CD14-positive monocyte (primary cell): ENCODE measurements around the gene VASH2. TPM values are rescaled to one million over a fixed set of nuclear protein-coding genes. Genes with fewer than 3 reads are reported as not detected.

Experiments
- DNase-seq, 3 donors: peaks; one replicate each; pipeline ENCODE4 v3.0.0-alpha.2; 2011 to 2022
- H2AFZ ChIP-seq: 2 replicates; pipeline ENCODE4 v1.6.0; 2012; ENCODE audit warnings: mild to moderate bottlenecking, low read depth, low read length, inconsistent platforms; ENCODE audit not compliant: insufficient read depth, poor library complexity, severe bottlenecking
- H3K27ac ChIP-seq, 2 donors: 1 replicate in 1 of 2; 2 replicates in 1 of 2; pipeline ENCODE4 v1.5.1; 2012 to 2013; ENCODE audit warnings: low read length in 2 of 2, control low read depth in 1 of 2, inconsistent platforms in 1 of 2, low read depth in 1 of 2, mild to moderate bottlenecking in 1 of 2
- H3K27me3 ChIP-seq, 2 donors: one replicate each; pipeline versions ENCODE4 v1.6.0 to v1.6.1; 2011 to 2013; ENCODE audit warnings: low read length in 2 of 2; ENCODE audit not compliant: control insufficient read depth in 2 of 2, insufficient read depth in 2 of 2
- H3K36me3 ChIP-seq, 2 donors: replicated peaks in 1 of 2; 1 replicate in 1 of 2; 2 replicates in 1 of 2; pipeline versions ENCODE4 v1.5.1 to v1.6.1; 2012 to 2013; ENCODE audit warnings: low read length in 2 of 2, control low read depth in 1 of 2, inconsistent platforms in 1 of 2, mild to moderate bottlenecking in 1 of 2; ENCODE audit not compliant: insufficient read depth in 2 of 2, control insufficient read depth in 1 of 2
- H3K4me1 ChIP-seq, 2 donors: 1 replicate in 1 of 2; 2 replicates in 1 of 2; pipeline versions ENCODE4 v1.5.1 to v1.6.1; 2012 to 2013; ENCODE audit warnings: low read length in 2 of 2, control low read depth in 1 of 2, inconsistent platforms in 1 of 2, mild to moderate bottlenecking in 1 of 2, moderate library complexity in 1 of 2; ENCODE audit not compliant: insufficient read depth in 2 of 2, control insufficient read depth in 1 of 2
- H3K4me2 ChIP-seq: replicated peaks from 2 replicates; pipeline ENCODE3; 2012; ENCODE audit warnings: low read length, moderate library complexity, mild to moderate bottlenecking; ENCODE audit not compliant: poor library complexity, severe bottlenecking; ENCODE audit errors: extremely low read depth
- H3K4me3 ChIP-seq, 3 experiments: fragments of 200-600 bp in 1 of 3; sonication (generic) in 1 of 3; replicated peaks in 1 of 3; 1 replicate in 2 of 3; 2 replicates in 1 of 3; pipeline ENCODE4 v1.5.1; 2011 to 2013; ENCODE audit warnings: low read length in 3 of 3, mild to moderate bottlenecking in 3 of 3, control low read depth in 2 of 3, low read depth in 2 of 3, inconsistent platforms in 1 of 3, moderate library complexity in 1 of 3
- H3K79me2 ChIP-seq: 2 replicates; pipeline ENCODE4 v1.6.0; 2012; ENCODE audit warnings: mild to moderate bottlenecking, control low read depth, inconsistent platforms, low read length, moderate library complexity; ENCODE audit not compliant: insufficient read depth
- H3K9ac ChIP-seq: 2 replicates; pipeline ENCODE4 v1.6.0; 2017; ENCODE audit warnings: low read length, mild to moderate bottlenecking; ENCODE audit not compliant: insufficient read depth, poor library complexity, severe bottlenecking
- H3K9me3 ChIP-seq, 2 donors: replicated peaks in 1 of 2; 1 replicate in 1 of 2; 2 replicates in 1 of 2; pipeline versions ENCODE4 v1.5.1 to v1.6.1; 2012 to 2013; ENCODE audit warnings: low read length in 2 of 2, control low read depth in 1 of 2; ENCODE audit not compliant: control insufficient read depth in 1 of 2, insufficient read depth in 1 of 2
- H4K20me1 ChIP-seq: 2 replicates; pipeline ENCODE4 v1.6.0; 2012; ENCODE audit warnings: mild to moderate bottlenecking, low read length, control low read depth, moderate library complexity; ENCODE audit not compliant: insufficient read depth
- H3K27ac Mint-ChIP-seq, 7 donors: one replicate each; pipeline ENCODE4 v1.8.0; 2020; ENCODE audit warnings: mild to moderate bottlenecking in 7 of 7, mixed read lengths in 7 of 7, moderate library complexity in 6 of 7, inconsistent platforms in 2 of 7
- H3K27me3 Mint-ChIP-seq, 3 donors: one replicate each; pipeline ENCODE4 v1.8.0; 2021 to 2022; ENCODE audit warnings: low read depth in 3 of 3, mild to moderate bottlenecking in 3 of 3, mixed read lengths in 3 of 3, moderate library complexity in 3 of 3, inconsistent platforms in 1 of 3
- H3K36me3 Mint-ChIP-seq, 2 donors: one replicate each; pipeline ENCODE4 v1.8.0; 2020; ENCODE audit warnings: mixed read lengths in 2 of 2, inconsistent platforms in 1 of 2, mild to moderate bottlenecking in 1 of 2
- H3K4me1 Mint-ChIP-seq: one replicate; pipeline ENCODE4 v1.8.0; 2020; ENCODE audit warnings: mild to moderate bottlenecking, mixed read lengths
- H3K4me3 Mint-ChIP-seq, 2 donors: one replicate each; pipeline ENCODE4 v1.8.0; 2020; ENCODE audit warnings: mild to moderate bottlenecking in 2 of 2, mixed read lengths in 2 of 2, moderate library complexity in 1 of 2
- H3K9me3 Mint-ChIP-seq, 7 donors: one replicate each; pipeline ENCODE4 v1.8.0; 2020 to 2022; ENCODE audit warnings: mixed read lengths in 7 of 7, mild to moderate bottlenecking in 6 of 7, moderate library complexity in 6 of 7, inconsistent platforms in 2 of 7
- WGBS: methylation state at CpG from one replicate; pipeline ENCODE4 v1.1.5; 2013; ENCODE audit warnings: missing lambda C conversion rate; ENCODE audit not compliant: insufficient coverage; 5-methylcytosine and 5-hydroxymethylcytosine counted together
- intact Hi-C, 2 donors: fragments of 100-400 bp; cut with micrococcal nuclease; formaldehyde crosslinking; loops; one replicate each; pipeline versions ENCODE4 v1.15.0 to v1.15.1; 2023
- polyA plus RNA-seq, 3 donors: library from polyadenylated mRNA; depleted of rRNA in 1 of 3; unstranded in 2 of 3; stranded (reverse) in 1 of 3; fragments of 300-500 nt in 2 of 3; fragments of >200 nt in 1 of 3; fragmentation: Illumina TruSeq in 2 of 3; gene quantifications; 1 replicate in 2 of 3; 2 replicates in 1 of 3; pipeline ENCODE4 v1.2.3, GENCODE V29; 2012 to 2021
- TF ChIP-seq, protein P1 (sequence below): fragments of 200-600 bp; IDR thresholded peaks from one replicate; pipeline ENCODE4 v1.8.0; 2022; ENCODE audit warnings: antibody characterized with exemption, mild to moderate bottlenecking

Gene VASH2
- polyA plus RNA-seq, 3 donors: 0.07 TPM; not detected in 2

DNA sequence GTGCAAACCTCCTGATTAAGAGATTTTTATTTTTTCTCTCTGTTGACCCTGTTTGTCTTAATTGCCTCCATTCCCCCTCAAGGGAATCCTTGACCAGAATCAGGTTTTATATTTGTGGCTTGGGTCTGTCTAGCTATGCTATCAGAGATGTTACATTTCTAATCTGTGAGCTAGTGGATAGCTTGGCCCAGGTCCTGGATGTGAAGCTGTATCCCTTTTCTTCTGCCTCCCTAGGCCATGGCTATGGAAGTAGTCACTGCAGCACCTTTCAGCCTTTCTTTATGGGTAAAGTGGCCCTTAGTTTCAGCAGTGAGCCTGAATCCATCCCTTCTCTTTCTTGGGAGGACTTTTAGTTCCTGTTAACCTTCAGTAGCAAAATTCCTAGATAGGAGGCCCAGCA is 82.3 kb downstream of the VASH2 start:
- Histone ChIP-seq H3K4me3 (no peak overlapping the region), H3K9ac (no peak overlapping the region), H3K4me2 (no peak overlapping the region), H3K36me3 (no peaks in the 10 kb centered on the region), H3K27me3 (no peaks in the 10 kb centered on the region), H3K79me2 (no peaks in the 10 kb centered on the region), H4K20me1 (no peaks in the 10 kb centered on the region), H3K27ac (no peak overlapping the region), H3K4me1 (no peaks in the 10 kb centered on the region), H3K9me3 (peaks cover 0 to 4% of the 10 kb centered on the region in 2 donors), H2AFZ (no peak overlapping the region)
- intact Hi-C loops: no loop called here
- H3K4me1 Mint-ChIP-seq: no peaks in the 10 kb centered on the region
- H3K27ac Mint-ChIP-seq: no peak overlapping the region
- peaks cover 2 to 16% (median 9%) of the 10 kb centered on the region in 3 donors for H3K27me3 Mint-ChIP-seq
- TF ChIP-seq, protein P1, sequence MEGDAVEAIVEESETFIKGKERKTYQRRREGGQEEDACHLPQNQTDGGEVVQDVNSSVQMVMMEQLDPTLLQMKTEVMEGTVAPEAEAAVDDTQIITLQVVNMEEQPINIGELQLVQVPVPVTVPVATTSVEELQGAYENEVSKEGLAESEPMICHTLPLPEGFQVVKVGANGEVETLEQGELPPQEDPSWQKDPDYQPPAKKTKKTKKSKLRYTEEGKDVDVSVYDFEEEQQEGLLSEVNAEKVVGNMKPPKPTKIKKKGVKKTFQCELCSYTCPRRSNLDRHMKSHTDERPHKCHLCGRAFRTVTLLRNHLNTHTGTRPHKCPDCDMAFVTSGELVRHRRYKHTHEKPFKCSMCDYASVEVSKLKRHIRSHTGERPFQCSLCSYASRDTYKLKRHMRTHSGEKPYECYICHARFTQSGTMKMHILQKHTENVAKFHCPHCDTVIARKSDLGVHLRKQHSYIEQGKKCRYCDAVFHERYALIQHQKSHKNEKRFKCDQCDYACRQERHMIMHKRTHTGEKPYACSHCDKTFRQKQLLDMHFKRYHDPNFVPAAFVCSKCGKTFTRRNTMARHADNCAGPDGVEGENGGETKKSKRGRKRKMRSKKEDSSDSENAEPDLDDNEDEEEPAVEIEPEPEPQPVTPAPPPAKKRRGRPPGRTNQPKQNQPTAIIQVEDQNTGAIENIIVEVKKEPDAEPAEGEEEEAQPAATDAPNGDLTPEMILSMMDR: no peak
- H3K36me3 Mint-ChIP-seq: no peaks in the 10 kb centered on the region
- no peak for DNase-seq
- H3K9me3 Mint-ChIP-seq: peaks cover 0 to 9% (median 4%) of the 10 kb centered on the region in 7 donors
- H3K4me3 Mint-ChIP-seq: no peak overlapping the region

DNA sequence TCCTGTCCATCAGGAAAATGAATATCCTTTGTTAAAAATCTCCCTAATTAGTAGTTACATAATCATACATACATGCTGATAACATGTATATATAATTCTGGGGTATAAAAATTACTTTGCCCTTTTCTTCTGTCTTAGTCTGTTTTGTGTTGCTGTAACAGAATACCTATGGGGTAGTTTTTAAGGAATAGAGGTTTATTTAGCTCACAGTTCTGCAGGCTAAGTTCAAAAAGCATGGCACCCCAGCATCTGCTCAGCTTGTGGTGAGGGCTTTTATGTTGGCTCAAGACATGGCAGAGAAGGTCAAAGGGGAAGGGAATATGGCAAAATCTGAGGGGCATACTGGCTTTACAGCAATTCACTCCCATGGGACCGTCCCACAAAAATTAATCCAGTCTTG is 84.4 kb downstream of the VASH2 start:
- DNase-seq: no peak
- Histone ChIP-seq H3K4me1 (no peaks in the 10 kb centered on the region), H3K27me3 (no peaks in the 10 kb centered on the region), H3K4me2 (no peak overlapping the region), H3K4me3 (no peak overlapping the region), H3K79me2 (no peaks in the 10 kb centered on the region), H2AFZ (no peak overlapping the region), H3K36me3 (no peaks in the 10 kb centered on the region), H3K27ac (no peak overlapping the region), H4K20me1 (no peaks in the 10 kb centered on the region), H3K9ac (no peak overlapping the region), H3K9me3 (peaks cover 0 to 4% of the 10 kb centered on the region in 2 donors)
- intact Hi-C loops: no loop called here
- H3K27me3 Mint-ChIP-seq: peaks cover 6 to 14% (median 9%) of the 10 kb centered on the region in 3 donors
- TF ChIP-seq, protein P1: no peak
- H3K4me1 Mint-ChIP-seq: no peaks in the 10 kb centered on the region
- no peak overlapping the region for H3K4me3 Mint-ChIP-seq
- 100% methylated on average over 1 of the region's 1 CpG for whole genome bisulfite sequencing
- H3K27ac Mint-ChIP-seq: no peak overlapping the region
- peaks cover 1 to 9% (median 4%) of the 10 kb centered on the region in 7 donors for H3K9me3 Mint-ChIP-seq
- no peaks in the 10 kb centered on the region for H3K36me3 Mint-ChIP-seq
